ENCODE data around the gene APBA2. TPM values are rescaled to one million over a fixed set of nuclear protein-coding genes. Genes with fewer than 3 reads are reported as not detected.

The APBA2 gene
- total and polyA plus RNA-seq, 10 of the 15 experiments (the other 5 are each of a cell fraction or from before 2014, with no cell fraction given) = 0.06 to 0.26 (median 0.07) TPM; not detected in 7

DNA sequence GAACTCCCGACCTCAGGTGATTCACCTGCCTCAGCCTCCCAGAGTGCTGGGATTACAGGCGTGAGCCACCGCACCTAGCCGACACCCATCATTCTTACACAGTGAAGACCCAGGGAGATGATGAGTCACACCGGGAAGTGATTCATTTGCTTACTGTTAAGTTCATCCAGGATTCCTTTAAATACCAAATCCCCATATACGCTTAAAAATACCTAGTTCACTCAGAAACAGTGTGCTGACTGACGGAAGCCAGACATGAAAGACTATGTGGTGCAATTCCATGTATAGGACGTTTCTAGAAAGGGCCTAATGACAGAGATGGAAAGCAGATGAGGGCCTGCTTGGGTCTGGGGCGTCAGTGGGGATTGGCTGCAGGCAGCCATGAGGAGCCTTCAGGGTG lies 75.2 kb downstream of the APBA2 start:
- no peak for TF ChIP-seq KAT2A (conservative IDR thresholded peaks at IDR 0.05; ENCODE audit: control insufficient read depth, low read depth, low read length)
- TF ChIP-seq, protein P1, sequence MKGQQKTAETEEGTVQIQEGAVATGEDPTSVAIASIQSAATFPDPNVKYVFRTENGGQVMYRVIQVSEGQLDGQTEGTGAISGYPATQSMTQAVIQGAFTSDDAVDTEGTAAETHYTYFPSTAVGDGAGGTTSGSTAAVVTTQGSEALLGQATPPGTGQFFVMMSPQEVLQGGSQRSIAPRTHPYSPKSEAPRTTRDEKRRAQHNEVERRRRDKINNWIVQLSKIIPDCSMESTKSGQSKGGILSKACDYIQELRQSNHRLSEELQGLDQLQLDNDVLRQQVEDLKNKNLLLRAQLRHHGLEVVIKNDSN (IDR thresholded peaks at IDR 0.05; ENCODE audit: borderline replicate concordance, extremely low read length, insufficient read depth, low read depth, low read length) = no peak
- TF ChIP-seq NFIC (IDR thresholded peaks at IDR 0.05; ENCODE audit: low read depth, low read length) = no peak
- TF ChIP-seq MYB (IDR thresholded peaks at IDR 0.05; ENCODE audit: borderline replicate concordance, low read depth, low read length) = no peak
- no peak for TF ChIP-seq SREBF2 (IDR thresholded peaks at IDR 0.05; ENCODE audit: low read length)
- no peak for TF ChIP-seq FOXM1 (IDR thresholded peaks at IDR 0.05; ENCODE audit: low read depth, low read length)
- TF ChIP-seq, protein P2, sequence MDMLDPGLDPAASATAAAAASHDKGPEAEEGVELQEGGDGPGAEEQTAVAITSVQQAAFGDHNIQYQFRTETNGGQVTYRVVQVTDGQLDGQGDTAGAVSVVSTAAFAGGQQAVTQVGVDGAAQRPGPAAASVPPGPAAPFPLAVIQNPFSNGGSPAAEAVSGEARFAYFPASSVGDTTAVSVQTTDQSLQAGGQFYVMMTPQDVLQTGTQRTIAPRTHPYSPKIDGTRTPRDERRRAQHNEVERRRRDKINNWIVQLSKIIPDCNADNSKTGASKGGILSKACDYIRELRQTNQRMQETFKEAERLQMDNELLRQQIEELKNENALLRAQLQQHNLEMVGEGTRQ (IDR thresholded peaks at IDR 0.05; ENCODE audit: borderline replicate concordance, low read depth, low read length) = no peak
- DNase-seq (ENCODE audit: low read depth, low spot score) (no peak), FAIRE-seq (no peak), ATAC-seq (no peak)
- no TSS peak for BruUV-seq (replicated peaks)
- WGBS (ENCODE audit: insufficient coverage, insufficient replicate concordance, low lambda C conversion rate, missing lambda C conversion rate) = 48% methylated on average over 9 of the region's 9 CpGs
- H4K20me1 ChIP-seq (ENCODE audit: control insufficient read depth, insufficient read depth) = no peaks in the 10 kb centered on the region
- ChIA-PET SMC1A (ENCODE audit: uncharacterized antibody, unreplicated experiment) (no interaction called here), POLR2A (no interaction called here), CTCF (no interaction called here), RAD21 (ENCODE audit: unreplicated experiment) (no interaction called here)
- no peaks in the 10 kb centered on the region for H3K9me3 ChIP-seq (replicated peaks; ENCODE audit: control insufficient read depth, insufficient read depth, low read length)
- H2AFZ ChIP-seq (ENCODE audit: control insufficient read depth, low read depth, low read length) = no peak overlapping the region
- no peak overlapping the region for H3K4me3 ChIP-seq
- no peak overlapping the region for H3K27ac ChIP-seq (ENCODE audit: control insufficient read depth, insufficient read depth)
- in situ Hi-C loops (cut with MboI) = no loop called here
- no peak overlapping the region for H3K4me2 ChIP-seq (ENCODE audit: control insufficient read depth, insufficient read depth)
- no peak overlapping the region for H3K9ac ChIP-seq (ENCODE audit: control insufficient read depth, insufficient read depth, low read length)
- peaks cover under 1% of the 10 kb centered on the region; the same call in 1 of the 2 replicates for H3K4me1 ChIP-seq (ENCODE audit: control insufficient read depth, insufficient read depth, low read length)
- H3K79me2 ChIP-seq (ENCODE audit: control insufficient read depth, insufficient read depth, low read length) = no peaks in the 10 kb centered on the region
- intact Hi-C loops (cut with micrococcal nuclease; ENCODE audit: unreplicated experiment) = no loop called here
- no peaks in the 10 kb centered on the region for H3K36me3 ChIP-seq (ENCODE audit: control insufficient read depth in 2 of 2, insufficient read depth in 2 of 2, low read length in 1 of 2)
- no peaks in the 10 kb centered on the region; a peak in 1 of 4 replicates for H3K27me3 ChIP-seq (replicated peaks in 1 of 2; ENCODE audit: control insufficient read depth in 2 of 2, insufficient read depth in 2 of 2, low read length in 1 of 2)
